PC-9 (cell line): ENCODE measurements around the gene SHISA9.

Experiments used
- EZH2 ChIP-seq: fragments of 200-600 bp; sonication (generic); IDR thresholded peaks from 2 replicates; pipeline ENCODE4 v1.8.0; 2017; ENCODE audit warnings: antibody characterized with exemption, low read depth
- TF ChIP-seq, protein P1 (sequence below): fragments of 200-600 bp; sonication (generic); conservative IDR thresholded peaks from 2 replicates; pipeline ENCODE4 v1.6.1; 2017; ENCODE audit warnings: mixed run types, antibody characterized with exemption, mild to moderate bottlenecking, moderate library complexity

DNA sequence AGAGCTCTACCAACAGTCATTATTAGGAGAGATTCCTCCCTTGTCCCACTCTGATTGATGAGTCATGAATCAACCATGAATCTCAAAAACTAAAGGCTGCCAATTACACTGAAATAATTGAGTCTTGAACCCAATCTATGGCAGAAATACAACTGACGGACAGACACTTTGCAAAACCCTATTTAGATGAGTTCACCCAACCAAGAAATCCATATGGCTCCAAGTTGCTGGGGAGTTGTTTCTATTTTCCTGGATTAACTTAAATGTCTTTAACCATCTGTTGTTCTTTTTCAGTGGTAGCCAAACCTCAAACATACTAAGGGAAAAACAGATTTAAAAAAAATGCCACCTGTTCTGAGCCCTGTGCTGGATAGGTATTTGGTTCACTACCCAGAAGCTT, 151.0 kb downstream of the SHISA9 start:
- TF ChIP-seq, protein P1, sequence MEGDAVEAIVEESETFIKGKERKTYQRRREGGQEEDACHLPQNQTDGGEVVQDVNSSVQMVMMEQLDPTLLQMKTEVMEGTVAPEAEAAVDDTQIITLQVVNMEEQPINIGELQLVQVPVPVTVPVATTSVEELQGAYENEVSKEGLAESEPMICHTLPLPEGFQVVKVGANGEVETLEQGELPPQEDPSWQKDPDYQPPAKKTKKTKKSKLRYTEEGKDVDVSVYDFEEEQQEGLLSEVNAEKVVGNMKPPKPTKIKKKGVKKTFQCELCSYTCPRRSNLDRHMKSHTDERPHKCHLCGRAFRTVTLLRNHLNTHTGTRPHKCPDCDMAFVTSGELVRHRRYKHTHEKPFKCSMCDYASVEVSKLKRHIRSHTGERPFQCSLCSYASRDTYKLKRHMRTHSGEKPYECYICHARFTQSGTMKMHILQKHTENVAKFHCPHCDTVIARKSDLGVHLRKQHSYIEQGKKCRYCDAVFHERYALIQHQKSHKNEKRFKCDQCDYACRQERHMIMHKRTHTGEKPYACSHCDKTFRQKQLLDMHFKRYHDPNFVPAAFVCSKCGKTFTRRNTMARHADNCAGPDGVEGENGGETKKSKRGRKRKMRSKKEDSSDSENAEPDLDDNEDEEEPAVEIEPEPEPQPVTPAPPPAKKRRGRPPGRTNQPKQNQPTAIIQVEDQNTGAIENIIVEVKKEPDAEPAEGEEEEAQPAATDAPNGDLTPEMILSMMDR, result no peak
- TF ChIP-seq EZH2, result no peak
